Type B pancreatic cell (in vitro differentiated cells): ENCODE results near the gene PKN1. TPM values are rescaled to one million over a fixed set of nuclear protein-coding genes. Genes with fewer than 3 reads are reported as not detected.

Experiments used
- DNase-seq: peaks from one replicate; pipeline ENCODE4 v3.0.0; 2021; ENCODE audit warnings: mixed read lengths; ENCODE audit not compliant: unreplicated experiment; ENCODE audit errors: extremely low spot score
- H3K27ac Mint-ChIP-seq: 2 replicates; pipeline ENCODE4 v1.8.0; 2021; ENCODE audit warnings: mild to moderate bottlenecking, mixed read lengths
- H3K27me3 Mint-ChIP-seq: 2 replicates; pipeline ENCODE4 v1.8.0; 2021; ENCODE audit warnings: mixed read lengths
- H3K36me3 Mint-ChIP-seq: 2 replicates; pipeline ENCODE4 v1.8.0; 2021; ENCODE audit warnings: mixed read lengths
- H3K4me1 Mint-ChIP-seq: one replicate; pipeline ENCODE4 v1.8.0; 2021; ENCODE audit warnings: mixed read lengths; ENCODE audit not compliant: unreplicated experiment
- H3K4me3 Mint-ChIP-seq: 2 replicates; pipeline ENCODE4 v1.8.0; 2021; ENCODE audit warnings: mild to moderate bottlenecking, mixed read lengths
- H3K9me3 Mint-ChIP-seq: 2 replicates; pipeline ENCODE4 v1.8.0; 2021; ENCODE audit warnings: mixed read lengths
- total RNA-seq: library from RNA; stranded (reverse); gene quantifications from 2 replicates; pipeline ENCODE4 v1.2.1, GENCODE V29; 2021; ENCODE audit warnings: low replicate concordance
- TF ChIP-seq, protein P1 (sequence below): fragments of 200-600 bp; sonication (generic); conservative IDR thresholded peaks from 2 replicates; pipeline ENCODE4 v1.5.0; 2021; ENCODE audit warnings: antibody characterized with exemption, mild to moderate bottlenecking

The PKN1 gene
- total RNA-seq, 1 donor from 2014 or later = 85.3 TPM

DNA sequence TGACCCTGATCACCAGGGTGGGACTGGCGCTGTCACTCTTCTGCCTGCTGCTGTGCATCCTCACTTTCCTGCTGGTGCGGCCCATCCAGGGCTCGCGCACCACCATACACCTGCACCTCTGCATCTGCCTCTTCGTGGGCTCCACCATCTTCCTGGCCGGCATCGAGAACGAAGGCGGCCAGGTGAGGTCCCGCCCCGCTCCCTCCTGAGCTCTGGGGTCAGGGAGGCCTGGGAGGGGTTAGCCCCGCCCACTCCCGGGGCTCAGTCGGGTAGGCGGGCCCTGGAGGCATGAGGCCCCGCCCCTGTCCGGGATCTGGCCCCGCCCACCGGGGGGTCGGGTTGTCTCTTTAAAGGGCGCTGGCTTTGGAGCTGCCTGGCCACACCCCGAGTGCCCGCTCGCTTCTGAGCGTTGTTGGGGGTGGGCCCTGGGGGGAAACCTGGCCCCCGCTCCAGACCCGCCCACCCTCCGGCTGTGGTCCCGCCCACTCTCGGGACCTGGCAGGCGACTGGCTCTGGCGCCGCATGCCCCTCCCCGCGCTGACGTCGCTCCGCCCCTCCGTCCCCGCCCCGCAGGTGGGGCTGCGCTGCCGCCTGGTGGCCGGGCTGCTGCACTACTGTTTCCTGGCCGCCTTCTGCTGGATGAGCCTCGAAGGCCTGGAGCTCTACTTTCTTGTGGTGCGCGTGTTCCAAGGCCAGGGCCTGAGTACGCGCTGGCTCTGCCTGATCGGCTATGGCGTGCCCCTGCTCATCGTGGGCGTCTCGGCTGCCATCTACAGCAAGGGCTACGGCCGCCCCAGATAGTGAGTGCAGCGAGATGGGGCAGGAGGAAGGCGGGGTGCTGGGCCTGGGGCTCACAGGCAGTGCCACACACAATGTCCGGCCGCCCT, 27.1 kb upstream of the PKN1 start:
- peak; percentile 98 for DNase-seq
- Mint-ChIP-seq H3K4me3 (peak overlapping the region; percentile 74), H3K4me1 (peaks cover 7% of the 10 kb centered on the region), H3K27me3 (no peaks in the 10 kb centered on the region), H3K9me3 (no peaks in the 10 kb centered on the region), H3K36me3 (no peaks in the 10 kb centered on the region), H3K27ac (peak overlapping the region; percentile 59)
- TF ChIP-seq, protein P1, sequence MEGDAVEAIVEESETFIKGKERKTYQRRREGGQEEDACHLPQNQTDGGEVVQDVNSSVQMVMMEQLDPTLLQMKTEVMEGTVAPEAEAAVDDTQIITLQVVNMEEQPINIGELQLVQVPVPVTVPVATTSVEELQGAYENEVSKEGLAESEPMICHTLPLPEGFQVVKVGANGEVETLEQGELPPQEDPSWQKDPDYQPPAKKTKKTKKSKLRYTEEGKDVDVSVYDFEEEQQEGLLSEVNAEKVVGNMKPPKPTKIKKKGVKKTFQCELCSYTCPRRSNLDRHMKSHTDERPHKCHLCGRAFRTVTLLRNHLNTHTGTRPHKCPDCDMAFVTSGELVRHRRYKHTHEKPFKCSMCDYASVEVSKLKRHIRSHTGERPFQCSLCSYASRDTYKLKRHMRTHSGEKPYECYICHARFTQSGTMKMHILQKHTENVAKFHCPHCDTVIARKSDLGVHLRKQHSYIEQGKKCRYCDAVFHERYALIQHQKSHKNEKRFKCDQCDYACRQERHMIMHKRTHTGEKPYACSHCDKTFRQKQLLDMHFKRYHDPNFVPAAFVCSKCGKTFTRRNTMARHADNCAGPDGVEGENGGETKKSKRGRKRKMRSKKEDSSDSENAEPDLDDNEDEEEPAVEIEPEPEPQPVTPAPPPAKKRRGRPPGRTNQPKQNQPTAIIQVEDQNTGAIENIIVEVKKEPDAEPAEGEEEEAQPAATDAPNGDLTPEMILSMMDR = peak; percentile 99

DNA sequence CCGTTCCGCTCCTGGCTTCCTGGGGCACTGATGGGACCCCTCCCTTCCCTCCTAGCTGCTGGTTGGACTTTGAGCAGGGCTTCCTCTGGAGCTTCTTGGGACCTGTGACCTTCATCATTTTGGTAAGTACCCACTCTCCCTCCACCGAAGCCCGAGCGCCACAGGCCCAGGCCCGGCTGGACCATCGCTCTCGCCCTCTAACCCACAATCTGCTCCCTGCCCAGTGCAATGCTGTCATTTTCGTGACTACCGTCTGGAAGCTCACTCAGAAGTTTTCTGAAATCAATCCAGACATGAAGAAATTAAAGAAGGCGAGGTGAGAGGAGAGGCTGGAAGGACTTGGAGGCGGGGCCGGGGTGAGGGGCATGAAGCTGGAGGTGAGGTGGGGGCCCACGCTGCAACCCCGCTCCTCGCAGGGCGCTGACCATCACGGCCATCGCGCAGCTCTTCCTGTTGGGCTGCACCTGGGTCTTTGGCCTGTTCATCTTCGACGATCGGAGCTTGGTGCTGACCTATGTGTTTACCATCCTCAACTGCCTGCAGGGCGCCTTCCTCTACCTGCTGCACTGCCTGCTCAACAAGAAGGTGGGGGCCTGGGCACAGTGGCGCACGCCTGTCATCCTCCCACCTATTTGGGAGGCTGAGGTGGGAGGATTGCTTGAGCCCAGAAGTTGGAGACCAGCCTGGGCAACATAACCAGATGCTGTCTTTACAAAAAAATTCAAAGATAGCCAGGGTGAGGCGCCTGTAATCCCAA, 26.3 kb upstream of the PKN1 start:
- Mint-ChIP-seq H3K27ac (no peak overlapping the region), H3K4me3 (no peak overlapping the region)

DNA sequence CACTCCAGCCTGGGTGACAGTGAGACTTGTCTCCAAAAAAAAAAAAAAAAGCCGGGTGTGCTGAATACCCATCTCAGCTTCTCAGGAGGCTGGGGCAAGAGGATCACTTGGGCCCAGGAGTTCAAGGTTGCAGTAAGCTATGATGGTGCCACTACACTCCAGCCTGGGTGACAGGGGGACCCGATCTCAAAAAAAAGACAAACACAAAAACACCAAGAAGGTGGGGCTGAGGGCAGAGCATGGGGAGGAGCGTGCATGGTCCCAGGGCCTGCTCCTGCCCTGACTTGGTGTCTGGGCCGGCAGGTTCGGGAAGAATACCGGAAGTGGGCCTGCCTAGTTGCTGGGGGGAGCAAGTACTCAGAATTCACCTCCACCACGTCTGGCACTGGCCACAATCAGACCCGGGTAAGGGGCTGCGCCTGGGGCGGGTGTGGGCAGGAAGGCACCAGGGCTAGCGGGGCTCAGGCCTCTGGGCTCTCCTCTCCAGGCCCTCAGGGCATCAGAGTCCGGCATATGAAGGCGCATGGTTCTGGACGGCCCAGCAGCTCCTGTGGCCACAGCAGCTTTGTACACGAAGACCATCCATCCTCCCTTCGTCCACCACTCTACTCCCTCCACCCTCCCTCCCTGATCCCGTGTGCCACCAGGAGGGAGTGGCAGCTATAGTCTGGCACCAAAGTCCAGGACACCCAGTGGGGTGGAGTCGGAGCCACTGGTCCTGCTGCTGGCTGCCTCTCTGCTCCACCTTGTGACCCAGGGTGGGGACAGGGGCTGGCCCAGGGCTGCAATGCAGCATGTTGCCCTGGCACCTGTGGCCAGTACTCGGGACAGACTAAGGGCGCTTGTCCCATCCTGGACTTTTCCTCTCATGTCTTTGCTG, 25.3 kb upstream of the PKN1 start:
- TF ChIP-seq, protein P1 = no peak
- Mint-ChIP-seq H3K27ac (no peak overlapping the region), H3K36me3 (no peaks in the 10 kb centered on the region), H3K4me1 (peaks cover 7% of the 10 kb centered on the region), H3K4me3 (no peak overlapping the region), H3K27me3 (no peaks in the 10 kb centered on the region), H3K9me3 (no peaks in the 10 kb centered on the region)
- no peak for DNase-seq

More for the DNA sequence above, 26.3 kb upstream of the PKN1 start:
- H3K9me3 Mint-ChIP-seq = no peaks in the 10 kb centered on the region
- no peaks in the 10 kb centered on the region for H3K27me3 Mint-ChIP-seq
- DNase-seq = no peak
- TF ChIP-seq, protein P1 = no peak
- peaks cover 7% of the 10 kb centered on the region for H3K4me1 Mint-ChIP-seq
- H3K36me3 Mint-ChIP-seq = no peaks in the 10 kb centered on the region

DNA sequence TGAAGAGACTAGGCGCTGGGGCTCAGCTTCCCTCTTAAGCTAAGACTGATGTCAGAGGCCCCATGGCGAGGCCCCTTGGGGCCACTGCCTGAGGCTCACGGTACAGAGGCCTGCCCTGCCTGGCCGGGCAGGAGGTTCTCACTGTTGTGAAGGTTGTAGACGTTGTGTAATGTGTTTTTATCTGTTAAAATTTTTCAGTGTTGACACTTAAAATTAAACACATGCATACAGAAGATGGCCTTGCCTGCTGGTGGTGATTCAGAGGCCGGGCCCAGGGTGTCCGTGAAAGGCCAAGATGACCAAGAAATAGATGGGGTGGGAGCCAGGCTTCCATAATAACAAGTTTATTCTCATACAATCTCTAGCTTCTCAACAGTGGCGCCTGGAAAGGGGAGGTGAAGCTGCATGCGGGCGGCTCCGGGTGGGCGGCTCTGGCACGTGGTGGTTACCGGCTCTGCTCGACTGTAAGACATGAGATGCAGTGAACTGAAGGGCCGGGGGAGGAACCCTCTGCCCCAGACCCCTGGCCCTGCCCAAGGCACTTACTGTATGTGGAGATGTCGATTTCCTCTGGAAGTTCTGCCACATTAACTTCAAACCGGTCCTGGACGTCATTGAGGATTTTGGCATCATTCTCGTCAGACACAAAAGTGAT, 24.5 kb upstream of the PKN1 start:
- no peaks in the 10 kb centered on the region for H3K27me3 Mint-ChIP-seq
- H3K4me3 Mint-ChIP-seq = no peak overlapping the region
- H3K9me3 Mint-ChIP-seq = no peaks in the 10 kb centered on the region
- TF ChIP-seq, protein P1 = no peak
- H3K27ac Mint-ChIP-seq = no peak overlapping the region
- H3K36me3 Mint-ChIP-seq = no peaks in the 10 kb centered on the region
- DNase-seq = no peak
- H3K4me1 Mint-ChIP-seq = peaks cover 11% of the 10 kb centered on the region
